SKM-1 treated with dmso at 0.1 percent for 144 hours (cell line): ENCODE results near the gene GZMH.
A peak's percentile ranks its signal among the peaks of the same experiment; 100 is the strongest.
"Not testable (repeated sequence)": the region's sequence is repeated elsewhere in the genome, so short reads cannot be mapped to it uniquely, and the experiment has no call there.

Experiments
- DNase-seq: peaks from one replicate; lab custom pipeline; 2025; ENCODE audit not compliant: unreplicated experiment; lab: John Stamatoyannopoulos, UW

GZMH gene

DNA sequence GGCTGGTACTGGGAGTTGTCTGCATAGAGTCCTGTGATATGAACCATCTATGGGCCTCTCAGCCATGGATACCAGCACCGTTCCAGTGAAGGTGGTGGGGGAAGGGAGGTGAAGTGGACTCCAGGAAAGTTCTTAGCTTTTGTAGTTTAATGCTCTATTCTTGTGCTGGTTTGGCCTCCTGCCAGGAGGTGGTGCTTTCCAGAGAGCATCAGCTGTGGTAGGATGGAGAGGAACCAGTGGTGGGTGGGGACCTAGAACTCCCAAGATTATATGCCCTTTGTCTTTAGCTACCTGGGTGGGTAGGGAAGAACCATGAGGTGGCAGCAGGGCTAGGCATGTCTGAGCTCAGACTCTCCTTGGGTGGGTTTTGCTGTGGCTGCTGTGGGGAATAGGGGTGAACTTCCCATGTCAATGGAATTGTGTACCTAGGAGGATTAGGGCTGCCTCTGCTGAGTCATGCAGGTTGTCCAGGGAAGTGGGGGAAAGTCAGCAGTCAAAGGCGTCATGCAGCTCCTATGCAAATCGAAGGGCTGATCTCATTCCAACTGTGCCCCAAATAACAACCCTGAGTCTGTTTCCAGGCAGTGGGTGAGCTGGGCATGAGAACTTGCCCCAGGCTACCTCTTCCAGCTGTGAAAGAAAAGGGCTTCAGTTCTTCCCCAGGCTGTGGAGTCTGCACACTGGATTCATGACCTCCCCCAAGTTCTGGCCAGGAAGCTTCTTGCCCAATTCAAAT, 14.2 kb downstream of the GZMH start:
- no peak for DNase-seq

- not testable (repeated sequence) for DNase-seq
Measured at GRCh38 chr14:24591004-24591403, 18.5 kb downstream of the GZMH start.

DNA sequence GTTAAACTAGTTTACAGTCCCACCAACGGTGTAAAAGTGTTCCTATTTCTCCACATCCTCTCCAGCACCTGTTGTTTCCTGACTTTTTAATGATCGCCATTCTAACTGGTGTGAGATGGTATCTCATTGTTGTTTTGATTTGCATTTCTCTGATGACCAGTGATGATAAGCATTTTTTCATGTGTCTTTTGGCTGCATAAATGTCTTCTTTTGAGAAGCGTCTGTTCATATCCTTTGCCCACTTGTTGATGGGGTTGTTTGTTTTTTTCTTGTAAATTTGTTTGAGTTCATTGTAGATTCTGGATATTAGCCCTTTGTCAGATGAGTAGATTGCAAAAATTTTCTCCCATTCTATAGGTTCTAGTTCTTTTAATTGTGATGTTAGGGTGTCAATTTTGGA, 25.1 kb downstream of the GZMH start:
- not testable (repeated sequence) for DNase-seq

DNA sequence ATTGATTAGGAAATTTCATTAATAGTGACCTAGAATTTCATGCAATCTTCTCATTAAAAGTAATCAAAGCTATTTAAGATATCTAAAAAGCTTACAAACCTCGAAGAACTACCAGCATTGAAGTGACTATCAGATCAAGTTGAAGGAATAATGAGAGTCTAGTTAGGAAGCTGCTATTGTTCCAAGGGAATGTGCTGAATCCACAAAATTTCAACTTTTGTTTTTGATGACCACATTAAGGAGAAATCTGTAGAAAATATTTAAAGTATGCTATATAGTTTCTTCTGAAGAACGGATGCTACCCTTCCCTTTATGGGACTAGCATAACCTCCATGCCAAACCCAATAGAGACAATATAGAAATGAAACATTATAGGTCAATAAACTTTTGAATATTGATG, 30.9 kb downstream of the GZMH start:
- DNase-seq: no peak

DNA sequence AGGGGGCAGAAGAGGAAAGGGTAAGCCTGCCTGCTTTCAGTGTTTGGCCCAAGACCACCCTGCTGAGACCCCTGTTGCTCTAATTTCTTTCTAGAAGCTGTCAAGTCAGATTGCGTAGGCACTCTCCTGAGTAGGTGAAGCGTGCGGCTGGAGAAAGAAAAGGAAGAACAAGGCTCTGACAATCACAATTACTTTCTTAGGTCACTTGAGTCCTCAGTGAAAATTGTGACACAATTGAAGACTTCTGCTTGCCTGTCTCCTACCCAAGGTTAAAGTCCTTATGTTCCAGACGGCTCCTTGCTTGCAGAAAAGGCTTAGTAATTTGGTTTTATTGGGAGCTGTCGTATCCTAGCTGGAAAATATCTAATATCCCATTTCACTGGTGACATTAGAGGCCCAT, 32.7 kb downstream of the GZMH start:
- DNase-seq: peak; percentile 25

GRCh38 chr14:24576182-24576581, 33.3 kb downstream of the GZMH start, which contains the start of gene CTSG:
Gene CTSG (minus strand): TSS chr14:24576250. CDS start chr14:24576223, 27 bp downstream.
- DNase-seq: peak; percentile 68

DNA sequence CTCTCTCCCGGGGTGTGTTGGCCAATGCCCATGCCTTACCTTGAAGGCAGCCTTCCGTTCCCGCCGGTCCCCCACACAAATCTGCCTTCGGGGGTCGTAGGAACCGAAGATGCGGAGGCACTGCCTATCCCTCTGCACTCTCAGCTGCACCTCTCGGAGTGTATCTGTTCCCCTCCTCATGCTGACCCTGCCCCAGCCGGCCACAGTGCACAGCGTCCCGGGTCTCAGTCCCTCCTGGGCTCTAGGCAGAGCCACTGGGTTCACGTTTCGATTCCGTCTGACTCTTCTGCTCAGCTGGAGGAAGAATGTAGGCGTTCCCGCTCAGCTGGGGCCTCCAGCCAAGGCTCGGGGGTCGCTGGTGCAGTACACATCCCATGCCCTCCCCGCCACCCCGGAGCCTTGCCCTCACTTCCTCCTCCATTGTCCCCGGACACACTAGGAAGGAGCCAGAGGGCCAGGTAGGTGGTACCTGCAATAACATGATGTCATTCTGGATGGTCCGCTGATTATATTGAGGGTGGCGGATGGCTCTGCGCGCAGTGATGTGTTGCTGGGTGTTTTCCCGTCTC, 35.2 kb downstream of the GZMH start:
- DNase-seq: no peak

- no peak for DNase-seq
Measured at GRCh38 chr14:24566318-24566717, 43.2 kb downstream of the GZMH start.

- no peak for DNase-seq
Measured at GRCh38 chr14:24565766-24566165, 43.7 kb downstream of the GZMH start.

DNA sequence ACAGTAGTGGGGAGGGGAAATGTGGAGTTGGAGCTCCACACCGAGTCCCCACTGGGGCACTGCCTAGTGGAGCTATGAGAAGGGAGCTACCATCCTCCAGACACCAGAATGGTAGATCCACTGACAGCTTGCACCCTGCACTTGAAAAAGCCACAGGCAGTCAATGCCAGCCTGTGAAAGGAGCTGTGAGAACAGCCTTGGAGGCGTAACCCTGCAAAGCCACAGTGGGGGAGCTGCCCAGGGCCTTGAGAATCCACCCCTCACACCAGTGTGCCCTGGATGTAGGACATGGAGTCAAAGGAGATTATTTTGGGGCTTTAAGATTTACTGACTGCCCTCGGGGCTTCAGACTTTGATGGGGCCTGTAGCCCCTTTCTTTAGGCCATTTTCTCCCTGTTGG, 46.0 kb downstream of the GZMH start:
- no peak for DNase-seq

- no peak for DNase-seq
Measured at GRCh38 chr14:24556756-24557155, 52.7 kb downstream of the GZMH start.
